Measurements from ENCODE around the gene MDN1.
"Not testable (repeated sequence)": the region's sequence is repeated elsewhere in the genome, so short reads cannot be mapped to it uniquely, and the experiment has no call there.

Gene MDN1

DNA sequence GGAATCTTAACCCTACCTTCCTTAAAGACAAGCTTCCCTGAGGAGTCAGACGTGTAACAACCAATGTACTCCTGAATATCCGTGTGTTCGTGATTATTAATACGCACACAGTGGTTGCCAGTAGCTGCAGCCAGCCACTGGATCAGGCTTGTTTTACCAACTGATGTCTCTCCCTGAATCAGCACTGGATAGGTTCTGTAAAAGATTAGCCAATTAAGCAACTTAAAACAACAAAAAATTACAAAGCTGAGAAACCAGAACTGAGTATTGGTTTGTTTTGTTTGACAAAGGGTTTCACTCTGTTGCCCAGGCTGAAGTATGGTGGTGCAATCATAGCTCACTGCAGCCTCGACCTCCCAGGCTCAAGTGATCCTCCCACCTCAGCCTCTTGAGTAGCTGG is 69.3 kb downstream of the MDN1 start:
- no peak for DNase-seq

- DNase-seq, result no peak
Observed at GRCh38 chr6:89749918-89750317, 69.7 kb downstream of the MDN1 start.

DNA sequence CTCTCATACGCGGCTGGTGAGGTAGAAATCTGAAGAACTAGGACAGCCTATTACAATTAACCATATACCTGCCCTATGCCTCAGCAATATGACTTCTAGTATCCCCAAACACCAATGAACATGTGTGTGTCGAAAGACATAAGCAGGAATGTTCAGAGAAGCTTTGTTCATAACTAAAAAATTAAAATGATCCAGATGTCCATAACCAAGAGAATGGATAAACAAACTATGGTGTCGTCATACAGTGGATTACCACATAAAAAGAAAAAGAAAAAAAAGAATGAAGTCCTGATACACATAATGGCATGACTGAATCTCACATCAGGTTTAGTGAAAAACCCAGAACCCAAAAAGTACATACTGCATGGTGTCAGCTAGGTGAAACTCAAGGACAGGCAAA is 73.9 kb downstream of the MDN1 start:
- DNase-seq, result no peak

DNA sequence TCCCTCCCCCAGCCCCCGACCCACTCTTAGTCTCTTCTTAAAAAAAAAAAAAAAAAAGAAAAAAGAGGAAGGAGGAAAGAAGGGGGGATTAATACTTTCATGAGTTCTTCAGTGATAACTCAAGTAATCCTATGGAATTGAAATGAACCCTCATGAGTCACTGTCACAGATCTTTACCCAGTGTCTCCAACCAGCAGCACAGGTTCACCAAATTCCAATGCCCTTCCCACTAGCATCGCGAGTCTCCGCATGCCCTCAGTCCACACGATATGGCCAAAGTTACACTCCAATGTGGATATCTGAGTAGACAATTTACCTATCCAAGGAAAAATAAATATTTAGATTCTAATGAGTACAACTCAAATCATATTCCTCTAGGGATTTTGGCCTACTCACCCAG is 74.5 kb downstream of the MDN1 start:
- no peak for DNase-seq

GRCh38 chr6:89736893-89737292 is 82.7 kb downstream of the MDN1 start:
- no peak for DNase-seq

GRCh38 chr6:89734526-89734925 is 85.1 kb downstream of the MDN1 start:
- no peak for DNase-seq

DNA sequence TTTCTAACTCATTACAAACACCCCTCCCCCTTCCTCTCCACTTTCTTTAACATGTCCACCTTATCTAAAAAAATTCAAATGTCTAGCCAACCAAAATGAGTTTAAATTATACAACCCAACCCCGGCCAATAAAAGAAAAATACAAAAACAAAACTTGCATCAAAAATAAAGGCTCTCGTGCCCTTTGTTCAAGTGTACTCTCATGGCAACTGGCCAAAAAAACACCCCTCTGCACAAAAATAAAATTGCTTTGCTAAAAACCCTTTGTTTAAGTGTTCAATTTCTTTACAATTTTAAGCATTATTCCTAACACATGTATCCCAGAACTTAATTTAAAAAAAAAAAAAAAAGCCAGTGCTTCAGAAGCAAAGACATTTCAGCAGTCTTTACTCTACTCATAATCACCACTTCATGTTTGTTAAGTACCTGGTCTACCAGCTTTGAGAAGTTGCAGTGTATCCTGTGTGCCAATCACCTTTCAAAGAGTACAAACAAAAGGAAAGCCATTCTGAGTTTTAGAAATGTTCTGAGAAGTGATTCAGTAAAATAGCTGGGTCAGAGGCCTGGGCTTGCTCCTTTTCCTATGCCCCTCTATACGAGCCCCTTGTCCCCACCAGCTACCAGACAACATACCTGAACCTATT is 87.5 kb downstream of the MDN1 start:
- no peak for DNase-seq

- DNase-seq, result not testable (repeated sequence)
Observed at GRCh38 chr6:89731262-89731661, 88.3 kb downstream of the MDN1 start.

GRCh38 chr6:89729818-89730217 is 89.8 kb downstream of the MDN1 start:
- DNase-seq, result no peak

GRCh38 chr6:89727501-89727900 is 92.1 kb downstream of the MDN1 start:
- no peak for DNase-seq

GRCh38 chr6:89724981-89725380 is 94.6 kb downstream of the MDN1 start:
- no peak for DNase-seq

- no peak for DNase-seq
Observed at GRCh38 chr6:89723046-89723445, 96.5 kb downstream of the MDN1 start.

DNA sequence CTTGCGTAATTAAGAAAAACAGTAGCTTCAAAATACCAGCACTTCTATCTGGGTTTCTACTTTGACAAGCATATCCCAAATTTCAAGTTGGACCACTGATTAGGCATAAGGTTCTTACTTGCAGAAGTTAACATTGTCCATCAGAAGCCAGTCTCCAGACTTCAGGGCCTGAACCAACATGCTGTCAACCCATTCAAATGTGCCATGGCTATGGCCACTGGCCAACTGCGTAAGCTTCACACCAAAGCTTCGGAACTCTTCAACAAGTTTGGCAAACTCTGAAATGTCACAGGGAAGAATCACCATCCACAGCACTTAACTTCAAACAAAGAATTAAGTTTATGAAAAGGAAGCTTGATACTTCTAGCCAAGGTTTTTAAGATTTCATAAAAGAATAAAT is 103.1 kb downstream of the MDN1 start:
- no peak for DNase-seq

- DNase-seq, result no peak
Observed at GRCh38 chr6:89711801-89712200, 107.8 kb downstream of the MDN1 start.

- no peak for DNase-seq
Observed at GRCh38 chr6:89708316-89708715, 111.3 kb downstream of the MDN1 start.

DNA sequence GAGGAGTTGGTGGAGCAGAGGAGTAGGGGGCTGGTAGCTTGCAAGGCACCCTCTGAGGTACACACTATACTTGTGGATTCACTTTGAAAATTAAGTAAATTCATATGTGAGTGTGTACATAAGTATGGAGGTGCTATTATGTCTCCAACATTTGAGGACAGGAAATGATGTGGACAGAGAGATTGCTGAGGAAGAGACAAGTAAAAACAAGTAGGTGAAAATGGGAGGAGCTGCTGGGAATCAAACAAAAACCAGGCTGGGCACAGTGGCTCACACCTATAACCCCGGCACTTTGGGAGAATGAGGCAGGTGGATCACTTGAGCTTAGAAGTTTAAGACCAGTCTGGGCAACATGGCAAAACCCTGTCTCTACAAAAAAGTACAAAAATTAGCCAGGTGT is 111.8 kb downstream of the MDN1 start:
- no peak for DNase-seq

DNA sequence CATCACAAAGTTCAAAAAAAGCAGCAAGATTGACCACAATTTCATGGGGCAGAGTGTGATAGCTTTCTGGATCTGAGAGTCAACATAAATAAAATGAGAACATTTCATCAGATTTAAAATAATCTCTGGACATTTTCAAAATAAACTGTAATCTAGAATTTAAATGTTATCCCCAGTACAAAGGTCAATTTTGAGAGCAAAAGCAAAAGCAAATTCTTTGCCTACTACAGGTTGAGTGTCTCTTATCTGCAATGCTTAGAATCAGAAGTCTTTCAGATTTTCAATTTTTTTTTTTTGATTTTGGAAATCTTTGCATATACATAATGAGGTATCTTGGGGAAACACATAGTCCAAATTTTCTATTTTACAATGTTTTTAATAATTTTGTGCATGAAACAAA is 113.5 kb downstream of the MDN1 start:
- DNase-seq, result no peak

GRCh38 chr6:89703292-89703691 is 116.3 kb downstream of the MDN1 start:
- no peak for DNase-seq

- no peak for DNase-seq
Observed at GRCh38 chr6:89702349-89702748, 117.2 kb downstream of the MDN1 start.

DNA sequence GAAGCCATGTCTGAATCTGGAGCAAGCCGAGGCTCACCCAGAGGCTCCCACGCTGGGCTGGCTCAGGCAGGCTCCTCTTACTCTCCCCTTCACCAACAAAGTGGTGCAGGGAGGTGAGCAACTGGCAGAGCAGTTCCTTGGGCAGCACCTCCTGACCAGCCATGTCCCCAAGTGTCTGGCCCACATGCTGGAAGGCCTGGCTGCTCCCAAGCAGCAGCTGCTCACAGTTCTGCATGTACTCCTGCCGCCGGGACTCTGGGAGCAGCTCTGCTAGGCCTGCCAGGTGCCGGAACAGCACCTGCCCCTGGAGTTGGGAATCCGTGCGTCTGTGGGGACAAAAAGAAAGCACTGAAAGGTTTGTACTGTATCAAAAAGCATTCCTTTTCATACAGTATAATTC is 123.9 kb downstream of the MDN1 start:
- no peak for DNase-seq

DNA sequence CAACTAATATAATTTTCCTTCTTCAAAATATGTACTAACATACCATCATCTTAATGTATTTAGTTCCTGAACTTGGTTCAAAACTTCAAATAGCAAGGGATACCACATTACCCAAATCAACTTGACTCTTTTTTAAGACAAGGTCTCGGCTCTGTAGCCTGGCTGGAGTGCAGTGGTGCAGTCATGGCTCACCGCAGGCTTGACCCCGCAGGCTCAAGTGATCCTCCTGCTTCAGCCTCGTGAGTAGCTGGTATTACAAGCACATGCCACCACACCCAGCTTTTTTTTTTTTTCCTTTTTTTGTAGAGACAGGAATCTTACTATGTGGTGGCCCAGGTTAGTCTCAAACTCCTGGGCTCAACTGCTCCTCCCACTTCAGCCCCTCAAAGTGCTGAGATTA is 125.2 kb downstream of the MDN1 start:
- DNase-seq, result no peak

- DNase-seq, result no peak
Observed at GRCh38 chr6:89693207-89693606, 126.4 kb downstream of the MDN1 start.

DNA sequence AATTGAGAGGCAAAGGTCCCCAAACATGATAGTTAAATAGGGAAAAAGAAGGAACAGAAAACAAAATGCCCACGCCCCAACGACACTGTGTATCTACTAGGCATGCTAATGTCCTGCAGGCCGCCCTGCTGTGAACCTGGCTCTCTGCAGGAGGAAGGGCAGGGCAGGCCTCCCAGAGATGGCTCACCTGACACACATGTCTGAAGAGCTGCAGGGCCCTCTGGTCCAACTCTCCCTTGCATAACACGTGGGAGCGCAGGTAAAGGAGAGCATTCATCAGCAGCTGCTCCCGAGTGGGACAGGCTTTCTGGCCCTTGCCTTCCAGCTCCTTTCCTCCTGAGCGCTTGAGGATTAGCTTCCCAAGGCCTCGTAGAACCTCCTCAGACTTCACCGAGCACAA is 127.3 kb downstream of the MDN1 start:
- DNase-seq, result no peak

DNA sequence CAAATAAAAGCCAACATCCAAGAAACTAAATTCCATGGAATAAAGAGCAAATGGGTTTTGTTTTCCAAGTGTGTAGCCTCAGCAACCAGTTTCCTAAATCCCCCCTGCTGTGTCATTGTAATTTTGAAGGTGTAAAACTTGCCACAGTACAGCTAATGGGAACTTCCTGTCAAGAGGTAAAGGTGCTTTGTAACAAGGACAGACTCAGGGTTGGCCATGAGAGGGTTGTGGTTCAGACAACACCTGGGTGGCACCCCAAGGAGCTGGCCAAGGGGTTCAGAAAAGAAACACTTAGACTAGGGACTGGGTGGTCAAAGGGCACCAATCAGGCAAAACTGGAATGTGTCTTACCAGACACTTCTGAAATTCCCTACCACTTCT is 128.7 kb downstream of the MDN1 start:
- no peak for DNase-seq

- no peak for DNase-seq
Observed at GRCh38 chr6:89689732-89690131, 129.9 kb downstream of the MDN1 start.

DNA sequence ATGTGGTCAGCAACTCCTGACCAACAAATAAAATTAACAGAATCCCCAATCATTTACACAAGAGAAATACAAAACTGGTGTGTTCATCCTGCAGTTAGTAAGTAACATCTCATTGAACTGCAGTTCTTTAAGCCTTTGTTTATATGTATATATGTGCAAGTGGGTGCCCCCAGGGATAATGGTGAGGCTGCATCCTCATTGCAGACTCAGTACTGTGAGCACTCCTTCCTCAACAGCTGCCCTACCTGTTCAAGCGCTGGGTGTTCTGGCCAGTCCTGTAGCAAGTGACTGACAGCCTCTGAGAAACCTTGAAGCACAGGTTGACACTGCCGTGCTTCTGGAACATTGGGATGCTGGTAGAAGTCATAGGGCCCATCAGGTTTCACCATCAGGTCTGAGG is 131.3 kb downstream of the MDN1 start:
- no peak for DNase-seq

All from stimulated activated CD4-positive, alpha-beta T cell treated with anti-CD3 and anti-CD28 coated beads, Interleukin-4, amount 100 ng/mL, for 4 hours (primary cell).